Hepatocyte (in vitro differentiated cells): ENCODE data around the gene HOXC11. TPM values are rescaled to one million over a fixed set of nuclear protein-coding genes. Genes with fewer than 3 reads are reported as not detected.

Source experiments
- DNase-seq: peaks from one replicate; pipeline ENCODE4 v3.0.0-alpha.2; 2016; ENCODE audit warnings: low spot score
- H2AFZ ChIP-seq: fragments of 200-600 bp; sonication (generic); 2 replicates; pipeline ENCODE4 v1.6.0; 2016; ENCODE audit warnings: antibody characterized with exemption, mild to moderate bottlenecking
- H3K27ac ChIP-seq: fragments of 200-600 bp; sonication (generic); 2 replicates; pipeline ENCODE4 v1.5.1; 2016; ENCODE audit warnings: mild to moderate bottlenecking
- H3K27me3 ChIP-seq: fragments of 200-600 bp; sonication (generic); 2 replicates; pipeline ENCODE4 v1.6.1; 2016
- H3K36me3 ChIP-seq: fragments of 200-600 bp; sonication (generic); replicated peaks from 2 replicates; pipeline ENCODE4 v1.5.1; 2016; ENCODE audit warnings: low read depth; ENCODE audit not compliant: insufficient read depth
- H3K4me1 ChIP-seq: fragments of 200-600 bp; sonication (generic); 2 replicates; pipeline ENCODE4 v1.5.1; 2016; ENCODE audit warnings: mild to moderate bottlenecking, moderate library complexity; ENCODE audit not compliant: insufficient read depth
- H3K4me2 ChIP-seq: fragments of 200-600 bp; sonication (generic); 2 replicates; pipeline ENCODE4 v1.6.0; 2016
- H3K4me3 ChIP-seq: fragments of 200-600 bp; sonication (generic); 2 replicates; pipeline ENCODE4 v1.5.1; 2016; ENCODE audit warnings: mild to moderate bottlenecking
- H3K79me2 ChIP-seq: fragments of 200-600 bp; sonication (generic); 2 replicates; pipeline ENCODE4 v1.6.0; 2017; ENCODE audit warnings: mild to moderate bottlenecking
- H3K9me2 ChIP-seq: fragments of 200-600 bp; sonication (generic); replicated peaks from 2 replicates; pipeline ENCODE4 v1.6.0; 2017; ENCODE audit warnings: mild to moderate bottlenecking; ENCODE audit not compliant: insufficient read depth
- H3K9me3 ChIP-seq: fragments of 200-600 bp; sonication (generic); 2 replicates; pipeline ENCODE4 v1.5.1; 2016; ENCODE audit warnings: low read depth, mild to moderate bottlenecking
- H4K20me1 ChIP-seq: fragments of 200-600 bp; sonication (generic); 2 replicates; pipeline ENCODE4 v1.6.0; 2016; ENCODE audit warnings: mild to moderate bottlenecking; ENCODE audit not compliant: insufficient read depth, poor library complexity, severe bottlenecking
- CTCF ChIP-seq: fragments of 200-600 bp; sonication (generic); IDR thresholded peaks from 2 replicates; pipeline ENCODE4 v1.5.1; 2016; ENCODE audit warnings: antibody characterized with exemption, mild to moderate bottlenecking; ENCODE audit not compliant: poor library complexity
- EZH2 ChIP-seq: fragments of 200-600 bp; sonication (generic); IDR thresholded peaks from 2 replicates; pipeline ENCODE4 v1.6.1; 2016; ENCODE audit warnings: antibody characterized with exemption, mild to moderate bottlenecking, borderline replicate concordance
- EZH2phosphoT487 ChIP-seq: fragments of 200-600 bp; sonication (generic); IDR thresholded peaks from one replicate; pipeline ENCODE4 v1.6.1; 2018; ENCODE audit warnings: antibody characterized with exemption, mild to moderate bottlenecking, low read depth, moderate library complexity; ENCODE audit not compliant: unreplicated experiment, severe bottlenecking
- WGBS: methylation state at CpG from one replicate; pipeline ENCODE4 v1.1.6; 2016; ENCODE audit warnings: low lambda C conversion rate; ENCODE audit errors: missing lambda C conversion rate; 5-methylcytosine and 5-hydroxymethylcytosine counted together
- polyA plus RNA-seq: library from polyadenylated mRNA; unstranded; fragments of >200 nt; fragmentation: Nextera tagmentation; extraction: Ambion mirVana; gene quantifications from 2 replicates; pipeline ENCODE4 v1.2.1, GENCODE V29; 2016
- total RNA-seq: library from RNA; depleted of rRNA; stranded (reverse); fragments of >200 nt; gene quantifications from 2 replicates; pipeline ENCODE4 v1.2.3, GENCODE V29; 2014

The HOXC11 gene
- total and polyA plus RNA-seq, 2 experiments from 2014 or later = 0.63 to 1.3 TPM

DNA sequence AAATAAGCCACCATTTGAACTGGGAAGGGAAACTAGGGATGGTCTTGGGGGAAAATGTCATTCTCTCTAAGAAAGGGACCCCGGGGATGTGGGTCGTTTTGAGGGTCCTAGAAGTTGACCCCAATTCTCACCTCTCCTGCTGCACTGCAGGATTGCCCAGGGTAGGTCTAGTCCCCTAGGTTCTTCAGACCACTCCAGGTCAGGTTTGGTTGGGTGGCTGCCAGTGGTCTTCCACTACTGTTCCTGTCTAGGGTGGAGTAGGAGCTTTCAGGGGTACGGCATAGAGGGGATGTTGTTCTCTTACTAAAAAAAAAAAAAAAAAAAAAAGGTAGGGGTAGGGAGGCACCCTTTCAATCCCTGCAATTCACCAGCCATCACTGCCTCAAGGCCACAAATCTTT, 43.1 kb downstream of the HOXC11 start:
- no peaks in the 10 kb centered on the region for H3K36me3 ChIP-seq
- H3K4me2 ChIP-seq = peak overlapping the region; percentile 90
- no peak for DNase-seq
- no peak overlapping the region for H3K4me3 ChIP-seq
- TF ChIP-seq CTCF = no peak
- TF ChIP-seq EZH2phosphoT487 = no peak
- no peak for TF ChIP-seq EZH2
- peak overlapping the region; percentile 45 for H3K27ac ChIP-seq
- H3K4me1 ChIP-seq = peaks cover 13% of the 10 kb centered on the region
- no peaks in the 10 kb centered on the region for H4K20me1 ChIP-seq
- peaks cover 77% of the 10 kb centered on the region for H3K27me3 ChIP-seq
- H3K9me3 ChIP-seq = no peaks in the 10 kb centered on the region
- no peak overlapping the region for H2AFZ ChIP-seq
- peaks cover 22% of the 10 kb centered on the region for H3K79me2 ChIP-seq
- H3K9me2 ChIP-seq = no peaks in the 10 kb centered on the region
- WGBS = 33% methylated on average over 3 of the region's 3 CpGs

GRCh38 chr12:54016478-54016964, 43.6 kb downstream of the HOXC11 start:
- Histone ChIP-seq H3K36me3 (no peaks in the 10 kb centered on the region), H3K79me2 (peaks cover 26% of the 10 kb centered on the region), H2AFZ (no peak overlapping the region), H3K27me3 (peaks cover 77% of the 10 kb centered on the region), H3K9me3 (no peaks in the 10 kb centered on the region), H4K20me1 (no peaks in the 10 kb centered on the region), H3K27ac (peak overlapping the region; percentile 97), H3K9me2 (no peaks in the 10 kb centered on the region), H3K4me1 (peaks cover 13% of the 10 kb centered on the region), H3K4me3 (peak overlapping the region; percentile 62), H3K4me2 (peak overlapping the region; percentile 90)
- TF ChIP-seq EZH2 = no peak
- TF ChIP-seq EZH2phosphoT487 = no peak
- no peak for TF ChIP-seq CTCF
- WGBS = 2% methylated on average over 24 of the region's 25 CpGs
- peak; percentile 76 for DNase-seq

- TF ChIP-seq EZH2phosphoT487 (peak; percentile 37), CTCF (no peak)
- no peak for DNase-seq
- Histone ChIP-seq H3K4me3 (peak overlapping the region; percentile 62), H4K20me1 (no peaks in the 10 kb centered on the region), H3K9me2 (no peaks in the 10 kb centered on the region), H3K79me2 (peaks cover 33% of the 10 kb centered on the region), H3K27ac (peak overlapping the region; percentile 97), H2AFZ (peak overlapping the region; percentile 59), H3K36me3 (no peaks in the 10 kb centered on the region), H3K4me1 (peaks cover 13% of the 10 kb centered on the region), H3K9me3 (no peaks in the 10 kb centered on the region), H3K4me2 (peak overlapping the region; percentile 90), H3K27me3 (peaks cover 82% of the 10 kb centered on the region)
- 4% methylated on average over 24 of the region's 24 CpGs for WGBS
Observed at GRCh38 chr12:54017027-54017788, 44.3 kb downstream of the HOXC11 start.
